NCI-H146 (cell line): ENCODE measurements around the gene SLC17A5.
"Not testable (repeated sequence)": the region's sequence is repeated elsewhere in the genome, so short reads cannot be mapped to it uniquely, and the experiment has no call there.

Experiments
- DNase-seq: peaks from one replicate; lab custom pipeline; 2025; lab: John Stamatoyannopoulos, UW

Gene SLC17A5

DNA sequence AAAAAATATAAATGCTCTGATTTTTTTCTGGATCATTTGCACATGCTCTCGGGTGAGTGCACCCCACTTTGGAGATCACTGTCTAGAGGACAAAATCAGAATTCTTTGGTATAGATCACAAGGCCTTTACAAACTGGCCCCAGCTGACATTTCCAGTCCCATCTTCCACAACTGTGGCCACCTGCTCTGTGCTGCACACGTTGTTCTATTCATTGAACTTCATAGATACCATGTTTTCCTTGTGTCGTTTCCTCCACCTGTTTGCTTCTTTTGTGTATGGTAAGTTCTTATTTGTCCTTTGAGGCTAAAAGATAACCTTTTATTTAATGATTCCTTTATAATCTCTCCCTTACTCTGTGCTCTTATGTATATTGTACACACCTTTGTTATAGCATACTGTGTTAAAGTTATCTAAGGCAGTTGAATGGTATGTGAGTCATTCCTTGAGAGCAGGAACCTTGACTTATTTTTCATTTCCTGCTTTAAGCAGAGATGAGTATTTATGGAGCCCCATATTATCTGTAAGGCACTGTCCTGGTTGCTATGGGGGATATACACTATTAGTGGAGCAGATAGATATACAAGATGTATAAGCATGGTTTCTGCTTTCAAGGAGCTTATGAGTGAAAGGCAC is 12.0 kb upstream of the SLC17A5 start:
- DNase-seq = peak; percentile 52

DNA sequence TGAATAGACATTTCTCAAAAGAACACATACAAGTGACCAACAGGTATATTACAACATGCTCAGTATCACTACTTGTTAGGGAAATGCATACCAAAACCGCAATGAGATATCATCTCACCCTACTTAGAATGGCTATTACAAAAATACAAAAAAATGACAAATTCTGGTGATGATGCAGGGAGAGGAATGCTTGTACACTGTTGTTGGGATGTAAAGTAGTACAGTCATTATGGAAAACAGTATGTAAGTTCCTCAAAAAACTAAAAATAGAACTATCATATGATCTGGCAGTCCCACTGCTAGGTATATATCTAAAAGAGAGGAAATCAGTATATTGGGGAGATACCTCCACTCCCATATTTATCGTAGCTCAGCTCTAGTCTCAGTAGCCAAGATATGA is 10.9 kb upstream of the SLC17A5 start:
- no peak for DNase-seq

DNA sequence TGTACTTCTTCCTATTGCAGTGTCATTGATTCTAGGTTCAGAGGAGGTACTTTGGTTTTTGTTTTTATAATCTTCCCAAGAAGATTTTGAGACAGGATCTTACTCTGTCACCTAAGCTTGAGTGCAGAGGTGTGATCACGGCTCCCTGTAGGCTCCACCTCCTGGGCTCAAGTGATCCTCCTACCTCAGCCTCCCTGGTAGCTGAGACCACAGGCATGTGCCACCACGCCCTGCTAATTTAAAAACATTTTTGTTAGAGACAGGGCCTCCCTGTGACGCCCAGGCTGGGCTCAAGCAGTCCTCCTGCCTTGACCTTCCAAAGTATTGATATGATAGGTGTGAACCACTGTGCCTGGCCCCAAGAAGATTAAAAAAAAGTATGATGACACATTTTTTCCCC is 3.4 kb upstream of the SLC17A5 start:
- no peak for DNase-seq

DNA sequence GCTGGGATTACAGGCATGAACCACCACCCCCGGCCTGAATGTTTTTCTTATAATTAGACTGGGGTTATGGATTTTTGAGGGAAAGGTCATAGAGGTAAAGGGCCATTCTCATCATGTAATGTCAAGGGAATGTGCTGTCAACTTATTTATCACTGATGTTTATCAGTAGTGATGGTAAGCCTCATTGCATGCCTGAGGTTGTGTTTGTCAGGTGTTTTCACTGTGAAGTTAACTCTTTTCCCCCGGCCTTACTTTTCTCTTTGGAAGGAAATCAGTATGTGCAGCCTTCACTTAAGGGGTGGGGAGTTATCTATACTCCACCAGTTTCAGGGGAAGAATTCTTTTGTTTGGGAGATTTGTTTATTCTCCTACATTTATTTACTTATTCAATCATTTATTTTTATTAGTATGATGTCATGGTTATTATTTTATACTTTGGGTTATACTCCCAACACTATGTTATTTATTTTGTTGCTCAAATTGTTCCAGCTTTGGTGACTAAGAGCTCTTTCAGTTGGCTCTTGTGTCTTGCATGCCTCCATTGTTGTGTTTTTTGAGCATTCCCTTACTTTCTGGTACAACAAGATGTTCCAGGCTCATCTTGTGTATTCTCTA is 2.8 kb upstream of the SLC17A5 start:
- no peak for DNase-seq

DNA sequence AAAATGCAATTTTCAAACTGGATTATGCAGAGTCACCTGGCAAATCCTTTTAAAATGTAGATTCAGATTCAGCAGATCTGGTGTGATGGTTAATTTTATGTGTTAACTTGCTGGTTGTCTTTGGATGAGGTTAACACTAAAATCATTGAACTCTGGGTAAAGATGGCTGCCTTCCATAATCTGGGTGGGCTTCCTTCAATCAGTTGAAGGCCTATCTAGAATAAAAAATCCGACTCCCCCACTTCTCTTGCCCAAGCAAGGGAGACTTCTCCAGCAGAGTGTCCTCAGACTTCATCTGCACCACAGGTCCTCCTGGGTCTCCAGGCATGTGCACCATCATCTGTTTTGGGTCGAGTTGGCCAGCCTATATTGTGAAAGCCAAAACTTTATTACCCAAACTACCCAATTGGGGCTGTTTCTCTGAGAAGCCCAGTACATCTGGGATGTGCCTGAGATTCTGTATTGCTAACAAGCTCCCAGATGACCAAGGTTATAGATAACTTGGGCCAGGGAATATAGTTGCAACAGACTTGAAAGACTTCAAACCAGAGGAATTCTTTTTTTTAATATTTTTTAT is 1.6 kb upstream of the SLC17A5 start:
- DNase-seq = no peak

DNA sequence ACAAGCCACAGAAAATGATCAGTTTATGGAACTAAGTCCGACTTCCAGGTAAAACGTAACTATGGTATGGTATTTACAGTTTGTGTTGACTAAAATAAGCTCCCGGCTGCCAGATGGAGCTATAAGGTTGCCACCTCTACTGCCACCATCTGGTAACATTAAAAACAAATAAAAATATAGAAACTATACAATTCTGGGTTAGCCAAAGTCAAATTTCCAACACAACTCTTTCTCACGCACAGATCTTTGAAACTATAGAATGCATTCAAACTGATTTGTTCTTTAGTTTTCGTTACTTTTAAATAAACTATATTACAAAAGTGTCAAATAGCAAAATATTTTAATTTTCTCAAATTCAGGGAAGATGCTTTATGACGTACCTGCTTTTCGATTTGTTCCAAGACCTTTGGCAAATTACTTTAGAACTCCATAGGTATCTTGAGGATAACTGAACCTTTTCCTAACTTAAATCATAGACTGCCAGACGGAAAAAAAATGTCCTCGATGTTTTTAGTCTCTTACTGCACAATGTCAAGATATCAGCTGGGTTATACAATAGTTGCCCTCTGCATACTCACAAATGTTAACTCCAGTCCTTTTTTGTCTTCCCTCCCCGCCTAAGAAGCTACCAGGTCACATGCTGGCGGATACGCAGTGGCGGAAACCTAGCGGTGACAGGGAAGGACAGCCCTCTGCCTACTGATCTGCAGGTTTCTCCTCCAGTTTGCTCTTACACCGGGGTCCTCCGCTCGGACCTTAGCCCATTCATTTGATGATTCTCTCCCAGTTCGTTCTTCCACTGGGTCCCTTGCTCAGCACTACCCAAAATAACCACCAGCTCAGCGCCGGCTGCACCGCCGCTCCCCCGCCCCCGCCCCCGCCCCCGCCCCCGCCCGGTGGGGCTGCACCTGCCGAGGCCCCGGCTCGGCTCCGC is 888 bp downstream of the SLC17A5 start:
- peak; percentile 79 for DNase-seq

DNA sequence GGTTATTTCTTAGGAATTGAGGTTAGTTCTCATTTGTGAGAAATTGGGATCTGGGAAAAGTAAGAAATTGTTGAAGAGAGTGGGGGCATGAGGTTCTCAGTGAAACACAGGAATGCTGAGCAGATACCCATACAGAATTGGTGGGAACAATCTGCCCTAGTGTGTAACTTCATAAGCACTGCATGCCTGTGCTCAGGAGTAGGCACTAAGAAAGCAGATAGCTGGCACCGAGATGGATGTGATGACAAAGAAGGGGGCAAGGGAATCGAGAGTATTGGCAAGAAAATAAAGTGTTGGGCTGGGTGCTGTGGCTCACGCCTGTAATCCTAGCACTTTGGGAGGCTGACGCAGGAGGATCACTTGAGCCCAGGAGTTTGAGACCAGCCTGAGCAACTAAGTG is 4.0 kb downstream of the SLC17A5 start:
- no peak for DNase-seq

DNA sequence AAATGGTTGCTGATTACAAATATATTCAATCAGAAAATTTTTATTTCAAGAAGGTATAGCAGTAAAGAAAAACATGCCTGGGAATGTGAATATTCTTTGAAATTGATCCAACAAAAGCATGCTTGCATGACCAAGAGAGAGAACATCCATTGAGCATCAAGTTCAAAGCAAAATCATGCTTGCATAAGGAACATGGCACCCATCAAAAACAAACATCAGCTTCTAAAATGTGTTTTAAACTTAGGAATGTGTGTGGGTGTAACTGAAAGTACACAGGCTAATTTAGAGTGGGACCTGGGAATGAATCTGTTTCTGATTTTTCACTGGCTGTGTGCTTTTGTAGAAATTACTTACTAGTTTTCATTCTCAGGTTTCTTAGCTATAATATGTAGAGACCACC is 5.6 kb downstream of the SLC17A5 start:
- no peak for DNase-seq

DNA sequence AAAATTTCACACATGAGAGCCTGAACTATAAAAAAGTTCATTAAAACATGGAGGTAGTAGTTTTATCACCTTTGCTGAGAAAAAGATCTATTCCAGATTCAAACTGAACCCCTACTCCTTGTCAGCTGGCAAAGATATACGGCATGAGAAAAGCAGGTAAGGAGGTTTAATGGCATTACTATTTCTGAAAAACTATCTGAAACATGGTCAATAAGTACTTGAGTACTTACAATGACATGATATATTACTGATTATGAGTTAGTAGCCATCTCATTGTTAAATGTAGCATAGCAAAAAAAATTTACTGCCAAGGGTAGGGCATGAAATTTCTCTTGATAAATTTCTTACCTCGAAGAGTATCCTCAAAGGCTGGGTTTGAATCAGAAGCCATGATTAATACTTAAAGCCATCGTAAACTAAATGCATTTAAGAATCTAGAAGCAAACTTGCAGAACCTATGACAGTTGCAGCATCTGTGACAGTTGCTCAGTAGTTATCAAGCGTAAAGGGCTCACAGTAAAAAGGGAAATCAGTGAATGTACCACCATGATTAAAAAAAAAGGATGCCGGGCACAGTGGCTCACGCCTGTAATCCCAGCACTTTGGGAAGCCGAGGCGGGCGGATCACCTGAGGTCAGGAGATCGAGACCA is 8.7 kb downstream of the SLC17A5 start:
- DNase-seq = no peak

DNA sequence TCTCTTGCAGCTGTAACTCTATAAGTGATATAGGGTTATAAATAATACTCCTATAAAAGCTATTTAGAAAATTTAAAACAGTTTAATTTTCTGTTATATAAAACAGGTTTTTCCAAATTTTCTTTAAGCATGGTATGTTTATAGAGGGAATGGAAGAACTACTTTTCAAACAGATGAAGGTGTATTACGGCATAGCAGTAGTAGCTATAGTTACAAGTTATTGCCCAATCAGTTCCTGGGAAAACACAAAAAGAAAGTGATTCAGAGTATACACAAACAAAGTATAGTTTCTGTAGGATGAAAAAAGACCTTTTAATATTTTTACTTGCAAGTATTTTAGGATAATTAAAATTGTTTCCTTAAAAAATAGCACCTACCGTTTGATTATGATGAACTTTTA is 9.8 kb downstream of the SLC17A5 start:
- no peak for DNase-seq

DNA sequence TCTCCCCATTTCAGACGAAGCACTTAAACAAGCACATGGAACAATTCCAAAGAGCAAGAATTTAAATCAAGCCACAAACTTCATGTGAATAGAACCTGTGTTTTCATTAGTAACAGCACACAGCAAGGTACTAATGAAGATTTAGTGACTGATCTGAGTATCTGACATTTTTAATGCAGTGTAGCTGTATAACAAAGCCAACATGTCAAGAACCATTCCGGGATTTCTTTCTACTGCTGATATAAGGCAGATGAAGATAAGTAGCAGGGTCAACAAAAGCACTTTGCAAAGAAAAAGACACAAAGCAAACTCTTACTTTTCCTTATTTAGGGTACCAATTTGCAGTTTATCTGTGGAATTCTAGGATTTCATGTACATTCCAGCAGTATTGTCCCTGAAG is 11.3 kb downstream of the SLC17A5 start:
- DNase-seq = no peak

DNA sequence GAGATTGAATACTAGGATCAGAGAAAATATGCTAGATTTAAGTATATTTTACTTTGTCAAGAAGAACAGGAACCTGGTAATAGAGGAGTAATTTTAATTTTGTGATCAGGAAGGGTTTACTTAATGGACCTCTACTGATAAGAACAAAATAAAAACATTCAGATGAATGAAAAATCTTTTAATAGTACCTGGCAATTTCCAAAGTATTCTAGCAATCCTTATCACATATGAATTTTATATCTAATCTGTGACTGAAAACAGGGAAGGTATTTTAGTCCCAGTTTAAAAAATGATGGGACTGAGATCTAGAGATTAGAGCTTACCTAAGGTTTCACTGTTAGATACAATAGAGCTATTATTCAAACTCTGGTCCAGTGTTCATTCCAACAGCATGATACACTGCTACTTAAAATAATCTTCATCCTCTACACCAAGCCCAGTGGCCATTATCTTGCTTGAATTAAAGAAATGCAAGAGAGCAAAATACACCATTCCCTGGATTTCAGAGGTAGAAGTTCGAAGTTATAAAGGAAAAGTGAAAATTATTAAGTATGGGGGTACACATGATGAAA is 13.5 kb downstream of the SLC17A5 start:
- DNase-seq = no peak

DNA sequence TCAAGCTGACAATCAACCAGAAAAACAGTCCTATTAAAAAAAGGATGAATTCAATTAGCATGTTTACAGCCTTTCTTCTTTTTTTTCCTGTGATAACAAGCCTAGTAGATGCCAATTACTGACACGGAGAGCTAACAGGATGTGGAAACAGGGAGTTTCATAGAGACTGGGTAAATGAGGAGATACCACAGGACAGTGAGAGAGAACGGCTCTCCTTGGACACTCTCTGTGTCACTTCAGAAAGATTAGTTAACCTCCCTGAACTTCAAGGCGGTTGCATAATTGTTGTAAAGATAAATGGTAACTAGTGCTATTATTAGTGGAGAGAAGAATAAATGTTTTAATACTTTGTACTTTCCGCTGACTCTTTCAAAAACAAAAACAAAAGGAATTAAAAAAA is 14.8 kb downstream of the SLC17A5 start:
- DNase-seq = no peak

DNA sequence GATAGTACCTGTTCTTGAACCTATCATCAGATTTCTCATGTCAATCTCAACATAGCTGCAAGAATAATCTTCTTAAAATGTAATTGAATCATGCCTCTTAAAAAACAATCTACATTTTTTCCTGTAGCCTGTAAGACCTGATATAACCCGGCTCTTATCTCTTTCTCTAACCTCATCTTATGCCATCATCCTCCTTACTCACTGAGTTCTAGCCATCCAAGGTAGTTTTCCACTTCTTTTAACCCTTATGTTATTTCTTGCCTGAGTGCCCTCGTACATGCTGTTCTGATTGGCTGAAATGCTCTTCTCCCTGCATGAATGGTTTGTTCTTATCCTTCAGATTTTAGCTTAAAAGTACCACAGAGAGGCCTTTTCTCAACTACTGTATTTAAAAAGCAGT is 16.4 kb downstream of the SLC17A5 start:
- no peak for DNase-seq

DNA sequence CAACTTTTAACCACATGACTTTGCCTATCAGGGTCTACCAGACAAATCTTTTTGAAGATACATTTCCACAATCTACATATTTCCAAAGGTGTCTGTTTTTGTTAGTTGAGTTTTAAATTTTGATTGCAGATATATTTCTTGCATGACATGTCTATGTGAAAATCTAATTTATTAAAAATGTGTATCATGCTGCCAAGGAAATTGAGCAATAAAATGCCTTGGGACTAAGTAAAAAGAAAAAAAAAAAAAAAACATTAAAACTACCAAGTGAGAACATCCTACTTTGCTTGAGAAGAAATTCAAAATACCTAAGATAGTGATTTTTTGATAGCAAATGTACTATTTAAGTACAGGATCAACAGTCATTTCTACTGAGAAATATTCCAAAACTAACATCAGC is 17.7 kb downstream of the SLC17A5 start:
- DNase-seq = no peak

DNA sequence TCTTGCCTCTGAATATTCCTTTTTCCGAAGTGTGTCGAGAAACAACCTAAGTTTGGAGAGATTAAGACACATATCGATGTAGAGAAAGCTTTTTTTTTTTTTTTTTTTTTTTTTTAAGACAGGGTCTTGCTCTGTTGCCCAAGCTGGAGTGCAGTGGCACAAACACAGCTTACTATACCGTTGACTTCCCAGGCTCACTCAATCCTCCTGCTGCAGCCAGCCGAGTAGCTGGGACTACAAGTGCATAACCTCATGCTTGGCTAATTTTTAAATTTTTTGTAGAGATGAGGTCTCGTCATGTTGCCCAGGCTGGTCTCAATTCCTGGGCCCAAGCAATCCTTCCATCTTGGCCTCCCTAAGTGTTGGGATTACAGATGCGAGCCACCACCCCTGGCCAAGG is 21.4 kb downstream of the SLC17A5 start:
- DNase-seq = no peak

DNA sequence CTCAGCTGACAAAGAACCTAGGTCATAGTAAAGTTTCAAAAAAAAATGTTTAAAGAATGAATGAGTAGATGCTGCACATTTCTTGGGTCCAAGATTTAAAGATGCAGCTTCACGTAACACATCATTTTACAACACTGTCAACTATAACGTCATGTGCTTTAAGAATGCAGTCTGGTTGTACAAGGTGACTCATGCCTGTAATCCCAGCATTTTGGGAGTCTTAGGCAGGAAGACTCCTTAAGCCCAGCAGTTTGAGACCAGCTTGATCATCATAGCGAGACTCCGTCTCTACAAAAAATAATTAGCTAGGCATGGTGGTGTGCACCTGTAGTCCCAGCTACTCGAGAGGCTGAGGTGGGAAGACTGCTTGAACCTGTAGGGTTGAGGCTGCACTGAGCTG is 21.9 kb downstream of the SLC17A5 start:
- DNase-seq = no peak

DNA sequence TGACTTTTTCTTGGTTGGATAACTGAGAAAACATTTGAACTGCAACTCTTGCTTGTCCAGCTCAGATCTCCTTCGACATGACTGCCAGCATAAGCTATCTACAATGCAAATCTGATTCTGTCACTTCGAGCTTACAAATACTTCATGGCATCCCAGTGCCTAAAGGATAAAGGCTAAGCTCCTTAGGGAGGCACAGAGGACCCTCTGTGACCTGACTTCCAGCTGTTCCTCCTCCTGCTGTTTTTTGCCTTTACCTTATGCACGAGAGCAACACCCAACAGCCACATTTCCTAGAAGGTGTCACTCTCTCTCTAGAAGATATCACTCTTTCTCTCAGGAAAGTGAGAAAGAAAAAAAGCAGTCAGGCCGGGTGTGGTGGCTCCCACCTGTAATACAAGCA is 23.4 kb downstream of the SLC17A5 start:
- DNase-seq = no peak

DNA sequence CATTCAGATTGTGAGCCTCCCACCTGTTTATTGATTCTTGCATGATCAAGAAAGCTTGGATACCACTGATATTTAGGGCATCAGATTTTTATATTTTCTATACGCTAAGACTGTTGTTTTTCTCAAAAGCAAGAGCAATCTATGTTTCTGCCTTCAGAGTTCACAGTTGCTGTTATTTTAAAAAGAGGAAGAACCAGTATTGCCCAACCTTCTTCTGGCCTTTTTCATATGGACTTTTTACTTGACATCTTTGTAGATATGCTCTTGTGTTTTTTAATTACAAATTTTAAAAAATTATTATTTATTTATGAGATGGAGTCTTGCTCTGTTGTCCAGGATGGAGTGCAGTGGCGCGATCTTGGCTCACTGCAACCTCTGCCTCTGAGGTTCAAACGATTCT is 28.9 kb downstream of the SLC17A5 start:
- no peak for DNase-seq

DNA sequence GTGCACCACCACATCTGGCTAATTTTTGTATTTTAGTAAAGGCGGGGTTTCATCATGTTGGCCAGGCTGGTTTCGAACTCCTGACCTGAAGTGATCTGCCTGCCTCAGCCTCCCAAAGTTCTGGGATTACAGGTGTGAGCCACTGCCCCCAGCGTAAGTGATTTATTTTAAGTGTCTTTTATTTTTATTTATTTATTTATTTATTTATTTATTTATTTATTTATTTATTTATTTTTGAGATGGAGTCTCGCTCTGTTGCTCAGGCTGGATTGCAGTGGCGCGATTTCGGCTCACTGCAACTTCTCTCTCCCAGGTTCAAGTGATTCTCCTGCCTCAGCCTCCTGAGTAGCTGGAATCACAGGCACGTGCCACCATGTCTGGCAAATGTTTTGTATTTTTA is 30.3 kb downstream of the SLC17A5 start:
- DNase-seq = not testable (repeated sequence)

DNA sequence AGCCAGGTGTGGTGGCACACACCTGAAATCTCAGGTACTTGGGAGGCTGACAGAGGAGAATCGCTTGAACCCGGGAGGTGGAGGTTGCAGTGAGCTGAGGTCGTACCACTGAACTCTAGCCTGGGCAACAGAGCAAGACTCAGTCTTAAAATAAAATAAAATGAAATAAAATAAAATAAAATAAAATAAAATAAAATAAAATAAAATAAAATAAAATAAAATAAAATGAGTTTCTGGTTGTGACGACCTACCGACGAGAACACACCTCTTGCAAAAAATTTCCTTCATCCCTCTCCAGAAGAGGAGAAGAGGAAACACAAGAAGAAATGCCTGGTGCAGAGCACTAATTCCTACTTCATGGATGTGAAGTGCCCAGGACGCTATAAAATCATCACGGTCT is 35.7 kb downstream of the SLC17A5 start:
- DNase-seq = not testable (repeated sequence)

DNA sequence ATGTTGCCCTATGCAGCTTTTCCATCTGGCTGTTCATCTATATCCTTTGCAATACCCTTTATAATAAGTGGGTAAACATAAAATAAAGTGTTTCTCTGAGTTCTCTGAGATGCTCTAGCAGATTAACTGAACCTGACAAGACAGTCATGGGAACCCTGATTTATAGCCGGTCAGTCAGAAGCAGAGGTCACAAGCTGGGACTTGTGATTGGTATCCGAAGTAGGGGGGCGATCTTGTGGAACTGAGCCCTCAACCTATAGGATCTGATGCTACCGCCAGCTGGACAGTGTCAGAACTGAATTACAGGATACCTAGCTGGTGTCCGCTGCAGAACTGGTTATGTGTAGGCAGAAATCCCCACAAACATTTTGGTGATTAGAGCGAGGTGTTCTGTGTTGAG is 39.0 kb downstream of the SLC17A5 start:
- no peak for DNase-seq
